Activated T-cell treated with anti-CD3 and anti-CD28 coated beads for 24 hours (primary cell): ENCODE measurements around the gene TMEM184B.
"Not testable (repeated sequence)": the region's sequence is repeated elsewhere in the genome, so short reads cannot be mapped to it uniquely, and the experiment has no call there.

ENCODE experiments used
- DNase-seq: peaks from one replicate; pipeline ENCODE4 v3.0.0-alpha.2; 2020; ENCODE audit warnings: low read depth

The TMEM184B gene

DNA sequence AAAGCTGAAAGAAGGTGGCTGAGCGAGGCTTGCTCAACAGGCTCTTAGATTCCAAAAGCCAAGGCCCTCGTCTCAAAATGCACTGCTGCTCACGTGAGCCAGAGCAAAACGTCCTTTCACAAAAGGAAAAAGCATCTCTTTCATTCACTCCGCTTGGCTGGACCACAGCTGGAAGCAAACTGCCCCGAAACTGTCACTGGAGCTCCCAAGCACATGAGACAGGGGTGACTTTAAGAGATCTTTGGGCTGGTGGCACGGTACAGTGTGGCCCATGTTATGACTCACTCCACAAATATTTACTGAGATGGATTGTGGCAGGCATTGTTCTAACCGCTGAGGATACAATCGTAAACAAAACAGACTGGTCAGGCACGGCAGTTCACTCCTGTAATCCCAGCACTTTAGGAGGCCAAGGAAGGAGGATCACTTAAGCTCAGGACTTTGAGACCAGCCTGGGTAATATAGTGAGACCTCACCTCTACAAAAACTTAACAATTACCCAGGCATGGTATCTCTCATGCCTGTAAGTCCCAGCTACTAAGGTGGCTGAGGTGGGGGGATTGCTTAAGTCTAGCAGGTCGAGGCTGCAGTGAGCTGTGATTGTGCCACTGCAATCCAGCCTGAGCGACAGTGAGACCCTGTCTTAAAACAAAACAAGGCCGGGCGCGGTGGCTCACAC is 94.7 kb downstream of the TMEM184B start:
- no peak for DNase-seq

DNA sequence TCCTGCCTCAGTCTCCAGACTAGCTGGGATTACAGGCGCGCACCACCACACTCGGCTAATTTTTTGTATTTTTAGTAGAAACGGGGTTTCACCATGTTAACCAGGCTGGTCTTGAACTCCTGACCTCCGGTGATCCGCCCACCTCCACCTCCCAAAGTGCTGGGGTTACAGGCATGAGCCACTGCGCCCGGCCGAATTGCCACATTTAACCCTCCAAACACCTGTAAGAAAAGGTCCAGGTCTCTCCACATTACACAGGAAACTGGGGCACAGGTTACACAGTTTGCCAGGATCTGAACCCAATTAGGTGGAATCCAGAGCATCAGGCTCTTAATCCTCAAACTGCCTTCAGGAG is 95.3 kb downstream of the TMEM184B start:
- DNase-seq, result not testable (repeated sequence)

DNA sequence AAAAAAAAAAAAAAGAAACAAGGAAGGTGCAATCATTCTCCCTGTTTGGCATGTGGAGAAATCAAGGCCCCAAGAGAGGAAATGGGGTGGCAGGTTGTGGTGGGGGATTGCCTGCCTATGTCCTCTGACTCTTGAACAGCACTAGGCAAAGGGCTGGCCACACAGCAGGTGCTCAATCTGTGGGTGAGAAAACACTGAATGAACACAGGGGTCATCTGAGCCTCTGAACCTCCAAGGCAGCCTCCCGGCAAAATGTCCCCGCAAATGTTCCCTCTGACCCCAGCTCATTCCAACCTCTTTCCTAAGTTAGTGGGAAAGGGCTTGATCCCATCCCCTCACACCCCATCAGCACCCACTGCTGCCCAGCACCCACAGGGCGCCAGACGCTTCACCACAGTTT is 95.8 kb downstream of the TMEM184B start:
- no peak for DNase-seq

DNA sequence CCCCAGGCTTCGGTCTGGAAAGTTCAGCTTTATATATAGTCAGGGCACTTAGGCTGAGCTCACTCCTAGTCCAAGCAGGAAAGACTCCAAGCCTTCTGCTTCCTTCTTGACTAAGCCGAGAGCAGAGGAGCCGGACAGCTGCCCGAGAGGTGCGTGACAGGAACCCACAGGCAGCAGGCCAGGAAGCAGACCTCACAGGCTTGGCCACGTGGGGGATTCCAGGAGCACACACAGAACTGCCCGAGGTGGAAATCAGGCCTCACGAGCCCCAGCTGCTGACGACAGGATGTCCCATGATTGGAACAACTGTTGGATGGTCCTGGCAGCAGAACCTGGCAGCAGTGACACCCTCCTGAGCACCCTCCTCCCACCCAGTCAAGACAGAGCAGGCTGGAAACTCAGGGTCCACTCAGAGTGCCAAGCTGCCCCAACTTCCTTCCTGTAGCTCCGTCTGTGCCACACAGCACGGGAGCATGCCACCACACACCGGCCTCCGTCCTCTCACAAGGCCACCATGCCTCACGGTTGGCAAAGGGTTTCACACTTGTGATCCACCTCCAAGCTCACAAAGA is 96.6 kb downstream of the TMEM184B start:
- no peak for DNase-seq

DNA sequence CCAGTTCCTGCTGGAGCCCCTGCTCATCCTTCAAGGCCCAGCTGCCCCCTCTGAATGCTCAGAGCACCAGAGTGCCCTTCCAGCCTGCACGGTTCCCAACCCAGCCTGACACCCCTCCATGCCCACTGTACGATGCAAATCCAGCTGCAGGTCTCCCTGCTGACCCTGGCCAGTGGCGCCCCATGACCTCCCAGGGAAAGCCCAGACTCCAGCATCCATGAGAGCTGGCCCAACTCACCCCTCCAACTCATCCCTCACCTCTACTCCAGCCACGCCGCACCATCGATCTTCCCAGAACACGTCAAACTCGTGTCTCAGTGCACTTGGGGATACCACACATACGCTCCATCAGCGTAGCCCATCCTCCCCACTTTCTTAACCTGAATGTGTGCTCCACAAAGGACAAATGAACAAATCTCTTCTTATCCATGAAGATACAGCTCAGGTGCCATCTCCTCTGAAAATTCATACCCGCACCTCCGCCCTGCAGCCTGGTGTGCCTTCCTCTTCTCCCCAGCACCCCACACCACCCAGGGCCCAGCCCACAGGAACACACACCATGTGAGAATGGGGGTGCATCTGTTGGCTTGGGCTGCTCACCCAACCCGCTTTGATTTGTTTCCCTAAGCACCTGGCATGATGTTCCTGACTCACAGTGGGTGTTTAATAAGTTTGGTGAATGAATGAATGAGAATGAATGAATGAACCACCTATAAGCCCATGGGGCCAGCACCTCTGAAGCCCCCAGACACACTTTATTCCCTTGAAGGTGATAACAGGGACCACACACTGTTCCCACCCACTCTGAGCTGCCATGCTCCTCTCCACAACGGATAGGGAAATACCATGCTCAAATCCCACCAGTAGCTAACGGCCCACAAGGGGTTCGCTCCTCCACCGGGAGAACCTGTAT is 97.3 kb downstream of the TMEM184B start:
- no peak for DNase-seq

DNA sequence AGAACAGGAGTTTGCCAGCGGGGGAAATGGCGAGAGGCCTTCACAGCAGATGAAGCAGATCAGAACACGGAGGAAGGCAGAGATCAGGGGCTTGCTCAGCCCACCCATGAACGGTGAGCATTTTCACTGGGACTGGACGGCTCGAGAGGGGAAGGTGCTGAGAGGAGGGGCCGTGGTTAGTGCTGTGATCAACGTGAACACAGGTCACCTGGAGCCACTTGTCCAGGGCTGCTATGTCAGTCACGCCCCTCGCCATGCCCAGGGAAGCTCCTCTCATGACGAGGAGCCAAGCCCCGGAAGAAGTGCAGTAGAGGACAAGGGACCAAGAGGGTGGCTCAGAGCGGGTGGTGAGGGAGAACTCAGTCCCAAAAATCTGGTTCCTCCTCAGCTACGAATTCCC is 98.2 kb downstream of the TMEM184B start:
- no peak for DNase-seq

DNA sequence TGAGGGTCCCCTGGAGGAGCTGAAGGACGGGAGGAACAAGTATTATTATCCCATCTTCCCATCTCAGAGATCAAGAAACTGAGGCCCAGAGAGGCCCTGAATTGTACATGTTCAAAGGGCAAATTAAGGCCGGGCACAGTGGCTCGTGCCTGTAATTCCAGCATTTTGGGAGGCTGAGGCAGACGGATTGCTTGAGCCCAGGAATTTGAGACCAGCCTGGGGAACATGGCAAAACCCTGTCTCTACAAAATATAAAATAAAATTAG is 99.2 kb downstream of the TMEM184B start:
- no peak for DNase-seq

DNA sequence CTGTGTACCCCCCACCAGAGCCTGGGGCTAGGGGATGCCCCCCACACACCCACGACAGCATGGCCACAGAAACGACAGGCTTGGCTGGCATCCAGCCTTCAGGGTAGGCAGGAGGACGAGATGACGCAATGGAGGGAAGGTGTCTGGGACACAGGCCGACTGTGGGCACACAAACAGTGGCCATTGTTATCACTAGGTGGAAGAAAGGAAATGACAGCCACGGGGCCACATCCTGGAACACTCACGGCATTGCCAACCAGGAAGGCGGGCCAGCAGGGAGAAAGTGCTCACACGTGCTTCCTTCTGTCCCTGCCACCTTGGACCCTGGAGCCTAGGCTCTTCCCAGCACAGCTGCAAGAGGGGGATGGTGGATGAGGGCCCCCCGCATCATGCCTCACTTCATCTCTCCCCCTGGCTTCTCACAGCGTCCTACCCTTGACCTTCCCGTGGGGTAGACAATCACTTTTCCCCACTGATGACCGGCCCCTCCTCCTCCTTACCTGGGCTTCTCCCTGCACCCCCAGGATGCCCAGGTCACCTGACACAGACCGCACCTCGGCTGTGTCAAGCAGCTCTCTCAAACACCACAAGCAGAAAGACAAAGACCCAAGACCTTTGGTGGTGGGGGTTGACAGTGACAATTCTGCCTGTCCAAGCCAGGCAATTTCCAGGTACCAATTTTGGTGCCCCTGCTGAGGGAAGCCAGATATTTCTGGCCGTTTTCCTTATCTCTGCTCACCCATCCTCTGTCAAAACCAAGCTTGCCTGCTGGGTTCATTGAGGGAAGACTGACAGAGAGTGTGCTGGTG is 99.8 kb downstream of the TMEM184B start:
- no peak for DNase-seq

DNA sequence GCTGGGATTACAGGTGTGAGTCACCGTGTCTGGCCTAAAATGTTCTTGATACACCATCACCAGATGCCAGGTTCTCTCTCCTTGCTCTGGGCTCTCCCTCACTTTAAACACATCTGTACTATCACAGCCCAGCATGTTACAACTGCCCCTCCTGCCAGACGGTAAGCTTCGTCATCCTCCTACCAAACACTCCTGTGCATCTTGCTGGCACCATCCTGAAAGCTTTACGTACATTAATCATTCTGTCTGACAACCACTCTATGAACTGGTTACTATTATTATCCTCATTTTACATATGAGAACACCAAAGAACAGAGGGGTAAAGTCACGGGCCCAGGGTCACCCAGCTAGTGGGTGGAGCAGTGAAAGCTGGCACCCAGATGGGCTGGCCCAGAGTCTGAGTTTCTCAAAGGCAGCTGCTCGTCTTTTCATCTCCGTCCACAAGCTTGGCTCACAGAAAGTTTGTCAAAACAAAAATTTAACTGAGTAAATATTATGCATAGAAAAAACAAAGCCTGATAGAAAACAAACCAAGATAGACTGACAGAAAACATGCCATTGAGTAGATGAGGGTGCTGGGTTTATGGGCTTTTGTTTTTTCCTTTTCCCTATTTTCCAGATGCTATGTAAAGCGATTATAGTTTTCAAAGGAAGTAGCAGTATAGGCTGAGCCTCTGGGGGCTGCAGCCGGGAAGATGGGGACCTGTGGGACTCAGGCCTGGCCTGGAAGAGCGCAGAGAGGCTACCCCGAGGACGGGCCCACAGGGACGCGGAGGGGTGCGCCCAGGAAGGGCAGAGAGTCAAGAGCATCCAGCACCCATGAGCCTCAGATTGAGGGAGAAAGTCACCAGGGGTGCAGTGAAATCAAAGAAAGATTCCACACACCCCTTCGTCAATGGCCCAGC is 100.6 kb downstream of the TMEM184B start:
- no peak for DNase-seq

DNA sequence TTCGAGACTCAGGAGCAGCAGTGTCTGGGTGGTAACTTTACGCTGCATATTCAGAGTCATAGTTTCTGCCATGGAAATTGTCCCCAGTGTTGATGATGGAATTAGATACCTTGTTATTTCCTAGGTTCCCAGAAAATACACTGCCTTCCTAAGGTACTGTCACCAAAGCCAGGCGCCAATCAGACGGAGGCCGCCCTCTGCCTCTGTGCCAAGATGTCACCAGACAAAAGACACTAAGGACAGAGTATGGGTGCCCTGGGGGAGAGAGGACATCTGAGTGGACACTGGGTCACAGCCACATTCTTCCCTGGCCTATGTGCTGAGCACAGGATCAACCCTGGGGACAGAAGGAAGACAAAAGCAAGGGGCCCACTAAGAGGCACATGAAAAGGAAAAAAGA is 102.3 kb downstream of the TMEM184B start:
- DNase-seq, result no peak
